ENCODE data around the gene CCDC74B.
"Not testable (repeated sequence)": the region's sequence is repeated elsewhere in the genome, so short reads cannot be mapped to it uniquely, and the experiment has no call there.

Gene CCDC74B

GRCh38 chr2:130102597-130103363 is 42.1 kb downstream of the CCDC74B start:
- DNase-seq (ENCODE audit: low read depth): not testable (repeated sequence)
